AG08395 (cell line): ENCODE data around the gene PACSIN1.

Source experiments
- DNase-seq: peaks from one replicate; pipeline ENCODE4 v3.0.0; 2012; ENCODE audit warnings: mixed read lengths, low spot score

PACSIN1 gene

GRCh38 chr6:34581561-34581920 lies 115.7 kb downstream of the PACSIN1 start:
- DNase-seq: no peak

DNA sequence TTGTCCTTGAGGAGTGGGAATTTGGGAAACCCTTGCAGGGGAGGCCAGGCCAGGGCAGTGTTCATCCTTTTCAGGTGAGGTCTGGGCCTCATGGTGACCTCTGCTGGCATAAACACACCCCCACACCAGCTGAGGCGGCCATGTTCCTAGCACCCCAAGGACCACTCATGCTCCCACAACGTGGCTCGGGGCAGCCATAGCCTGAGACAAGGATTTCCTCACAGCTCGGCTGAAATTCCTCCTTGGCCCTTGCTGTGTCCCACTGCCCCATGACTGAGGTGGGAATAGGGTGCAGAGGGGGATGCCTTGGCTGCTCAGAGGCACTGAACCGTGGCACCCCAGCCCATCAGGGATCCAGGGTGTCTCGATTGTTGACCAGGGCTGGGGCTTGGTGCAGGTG lies 117.6 kb downstream of the PACSIN1 start:
- no peak for DNase-seq

GRCh38 chr6:34583861-34584604 lies 118.2 kb downstream of the PACSIN1 start:
- DNase-seq: no peak

GRCh38 chr6:34584694-34585093 lies 118.8 kb downstream of the PACSIN1 start:
- DNase-seq: no peak
